Activated T-cell treated with anti-CD3 and anti-CD28 coated beads, Interleukin-2, amount 50 U/mL, for 72 hours (primary cell): ENCODE results near the gene PRKG1. TPM values are rescaled to one million over a fixed set of nuclear protein-coding genes. Genes with fewer than 3 reads are reported as not detected.
"Not testable (repeated sequence)": the region's sequence is repeated elsewhere in the genome, so short reads cannot be mapped to it uniquely, and the experiment has no call there.

Source experiments
- ATAC-seq, 2 donors: fragments of 150-1000 bp; cut with Tn5 transposase; replicated peaks in 1 of 2; 2 replicates each; pipeline ENCODE4 v1.10.0; 2021; ENCODE audit warnings: moderate library complexity in 2 of 2, mild to moderate bottlenecking in 1 of 2
- DNase-seq, 2 donors: peaks; one replicate each; pipeline ENCODE4 v3.0.0; 2021 to 2022; ENCODE audit warnings: mixed read lengths in 1 of 2
- H3K27ac Mint-ChIP-seq: one replicate; pipeline ENCODE4 v1.8.0; 2022; ENCODE audit warnings: mild to moderate bottlenecking, moderate library complexity, mixed read lengths
- H3K27me3 Mint-ChIP-seq: one replicate; pipeline ENCODE4 v1.8.0; 2022; ENCODE audit warnings: low read depth, mixed read lengths
- H3K36me3 Mint-ChIP-seq, 2 donors: one replicate each; pipeline ENCODE4 v1.8.0; 2022; ENCODE audit warnings: mixed read lengths in 2 of 2, mild to moderate bottlenecking in 1 of 2; ENCODE audit not compliant: insufficient read depth in 2 of 2
- H3K4me1 Mint-ChIP-seq: one replicate; pipeline ENCODE4 v1.8.0; 2022; ENCODE audit warnings: low read depth, mixed read lengths
- H3K4me3 Mint-ChIP-seq, 2 donors: one replicate each; pipeline ENCODE4 v1.8.0; 2022; ENCODE audit warnings: mild to moderate bottlenecking in 2 of 2, mixed read lengths in 2 of 2, moderate library complexity in 2 of 2
- H3K9me3 Mint-ChIP-seq, 2 donors: one replicate each; pipeline ENCODE4 v1.8.0; 2022; ENCODE audit warnings: mixed read lengths in 2 of 2
- total RNA-seq, 2 donors: library from RNA; stranded (reverse); gene quantifications; one replicate each; pipeline ENCODE4 v1.2.3, GENCODE V29; 2022

The PRKG1 gene
- total RNA-seq, 2 donors from 2014 or later, result not detected

- H3K36me3 Mint-ChIP-seq, result no peaks in the 10 kb centered on the region
- no peaks in the 10 kb centered on the region for H3K27me3 Mint-ChIP-seq
- no peak overlapping the region for H3K4me3 Mint-ChIP-seq
- DNase-seq (no peak), ATAC-seq (no peak)
- H3K9me3 Mint-ChIP-seq, result no peaks in the 10 kb centered on the region
- H3K27ac Mint-ChIP-seq, result no peak overlapping the region
- no peaks in the 10 kb centered on the region for H3K4me1 Mint-ChIP-seq
Observed at GRCh38 chr10:51206500-51206899, 132.2 kb downstream of the PRKG1 start.

- H3K4me3 Mint-ChIP-seq, H3K36me3 Mint-ChIP-seq, H3K9me3 Mint-ChIP-seq, H3K27me3 Mint-ChIP-seq, ATAC-seq, DNase-seq, H3K27ac Mint-ChIP-seq, H3K4me1 Mint-ChIP-seq: not testable (repeated sequence)
Observed at GRCh38 chr10:51212937-51213336, 138.7 kb downstream of the PRKG1 start.

GRCh38 chr10:51214207-51215196, 140.2 kb downstream of the PRKG1 start:
- peaks cover 0 to 2% of the 10 kb centered on the region in 2 donors for H3K9me3 Mint-ChIP-seq
- no peak for DNase-seq
- H3K27me3 Mint-ChIP-seq, result no peaks in the 10 kb centered on the region
- H3K4me3 Mint-ChIP-seq, result no peak overlapping the region
- no peaks in the 10 kb centered on the region for H3K4me1 Mint-ChIP-seq
- no peak for ATAC-seq
- no peaks in the 10 kb centered on the region for H3K36me3 Mint-ChIP-seq
- no peak overlapping the region for H3K27ac Mint-ChIP-seq

GRCh38 chr10:51215951-51216834, 141.9 kb downstream of the PRKG1 start:
- no peak overlapping the region for H3K4me3 Mint-ChIP-seq
- no peak overlapping the region for H3K27ac Mint-ChIP-seq
- no peaks in the 10 kb centered on the region for H3K27me3 Mint-ChIP-seq
- H3K4me1 Mint-ChIP-seq, result no peaks in the 10 kb centered on the region
- H3K9me3 Mint-ChIP-seq, result peaks cover 0 to 2% of the 10 kb centered on the region in 2 donors
- ATAC-seq (no peak), DNase-seq (no peak)
- H3K36me3 Mint-ChIP-seq, result no peaks in the 10 kb centered on the region

GRCh38 chr10:51217505-51217904, 143.2 kb downstream of the PRKG1 start:
- DNase-seq (no peak), ATAC-seq (no peak)
- Mint-ChIP-seq H3K27ac (no peak overlapping the region), H3K4me3 (no peak overlapping the region), H3K9me3 (peaks cover 0 to under 1% of the 10 kb centered on the region in 2 donors), H3K36me3 (no peaks in the 10 kb centered on the region), H3K27me3 (no peaks in the 10 kb centered on the region), H3K4me1 (no peaks in the 10 kb centered on the region)

- Mint-ChIP-seq H3K36me3 (no peaks in the 10 kb centered on the region), H3K9me3 (no peaks in the 10 kb centered on the region), H3K4me1 (no peaks in the 10 kb centered on the region), H3K27me3 (no peaks in the 10 kb centered on the region), H3K27ac (no peak overlapping the region), H3K4me3 (no peak overlapping the region)
- no peak for DNase-seq
- no peak for ATAC-seq
Observed at GRCh38 chr10:51224671-51225161, 150.4 kb downstream of the PRKG1 start.

- Mint-ChIP-seq H3K36me3 (no peaks in the 10 kb centered on the region), H3K27ac (no peak overlapping the region), H3K4me1 (no peaks in the 10 kb centered on the region), H3K27me3 (no peaks in the 10 kb centered on the region), H3K9me3 (no peaks in the 10 kb centered on the region), H3K4me3 (no peak overlapping the region)
- ATAC-seq (no peak), DNase-seq (no peak)
Observed at GRCh38 chr10:51227897-51228713, 153.8 kb downstream of the PRKG1 start.

- DNase-seq (no peak), ATAC-seq (no peak)
- H3K27me3 Mint-ChIP-seq, result no peaks in the 10 kb centered on the region
- no peaks in the 10 kb centered on the region for H3K4me1 Mint-ChIP-seq
- H3K4me3 Mint-ChIP-seq, result no peak overlapping the region
- H3K27ac Mint-ChIP-seq, result no peak overlapping the region
- H3K9me3 Mint-ChIP-seq, result no peaks in the 10 kb centered on the region
- H3K36me3 Mint-ChIP-seq, result no peaks in the 10 kb centered on the region
Observed at GRCh38 chr10:51228714-51229100, 154.4 kb downstream of the PRKG1 start.

GRCh38 chr10:51230887-51231585, 156.7 kb downstream of the PRKG1 start:
- DNase-seq (no peak), ATAC-seq (no peak)
- Mint-ChIP-seq H3K27me3 (no peaks in the 10 kb centered on the region), H3K27ac (no peak overlapping the region), H3K9me3 (no peaks in the 10 kb centered on the region), H3K4me3 (no peak overlapping the region), H3K4me1 (no peaks in the 10 kb centered on the region), H3K36me3 (no peaks in the 10 kb centered on the region)

GRCh38 chr10:51231754-51232153, 157.5 kb downstream of the PRKG1 start:
- H3K27me3 Mint-ChIP-seq, result no peaks in the 10 kb centered on the region
- no peaks in the 10 kb centered on the region for H3K36me3 Mint-ChIP-seq
- no peak overlapping the region for H3K4me3 Mint-ChIP-seq
- no peak for DNase-seq
- H3K27ac Mint-ChIP-seq, result no peak overlapping the region
- ATAC-seq, result no peak
- H3K4me1 Mint-ChIP-seq, result no peaks in the 10 kb centered on the region
- H3K9me3 Mint-ChIP-seq, result no peaks in the 10 kb centered on the region

- Mint-ChIP-seq H3K36me3 (no peaks in the 10 kb centered on the region), H3K4me3 (no peak overlapping the region)
- ATAC-seq, result no peak
Observed at GRCh38 chr10:51233337-51234100, 159.2 kb downstream of the PRKG1 start.

More at GRCh38 chr10:51233337-51234100, 159.2 kb downstream of the PRKG1 start:
- Mint-ChIP-seq H3K9me3 (no peaks in the 10 kb centered on the region), H3K27ac (no peak overlapping the region), H3K27me3 (no peaks in the 10 kb centered on the region), H3K4me1 (no peaks in the 10 kb centered on the region)
- DNase-seq, result no peak
